H1 (cell line): ENCODE measurements around the gene SAMD14. TPM values are rescaled to one million over a fixed set of nuclear protein-coding genes. Genes with fewer than 3 reads are reported as not detected.

Experiments used
- CTCF ChIA-PET: fragments of 300-600 bp; sonication (Branson Sonifier 250); formaldehyde crosslinking; loops from one replicate; lab custom pipeline; 2021; ENCODE audit not compliant: partially characterized antibody; lab: Charles Lee
- POLR2A ChIA-PET: fragments of 300-600 bp; sonication (Branson Sonifier 250); formaldehyde crosslinking; loops from one replicate; lab custom pipeline; 2021; ENCODE audit warnings: inconsistent platforms; ENCODE audit not compliant: partially characterized antibody; lab: Charles Lee
- DNase-seq, 2 experiments: peaks; one replicate each; pipeline versions ENCODE4 v3.0.0 to v3.0.0-alpha.2; 2010 to 2022; ENCODE audit warnings: low spot score in 2 of 2, low read depth in 1 of 2, mixed read lengths in 1 of 2
- FAIRE-seq: peaks from 2 replicates; lab custom pipeline; 2011; peaks lifted over from hg19 to GRCh38; lab: Jason Lieb, UNC
- H2AFZ ChIP-seq: 2 replicates; pipeline ENCODE4 v1.8.1; 2012; ENCODE audit warnings: low read length, inconsistent platforms
- H2AK5ac ChIP-seq: 2 replicates; pipeline ENCODE4 v1.6.1; 2013; ENCODE audit warnings: low read depth, low read length
- H2BK120ac ChIP-seq: replicated peaks from 2 replicates; pipeline ENCODE3; 2013; ENCODE audit warnings: low read depth, low read length, inconsistent platforms
- H2BK12ac ChIP-seq: 2 replicates; pipeline ENCODE4 v1.6.1; 2013; ENCODE audit warnings: low read depth, low read length
- H2BK15ac ChIP-seq: 2 replicates; pipeline ENCODE4 v1.6.1; 2013; ENCODE audit warnings: low read length
- H2BK20ac ChIP-seq: 2 replicates; pipeline ENCODE4 v1.6.1; 2013; ENCODE audit warnings: low read length
- H2BK5ac ChIP-seq: 2 replicates; pipeline ENCODE4 v1.6.1; 2013; ENCODE audit warnings: low read depth, low read length
- H3K14ac ChIP-seq: 2 replicates; pipeline ENCODE4 v1.6.1; 2013; ENCODE audit warnings: inconsistent platforms; ENCODE audit not compliant: insufficient read length
- H3K18ac ChIP-seq: 2 replicates; pipeline ENCODE4 v1.6.1; 2013; ENCODE audit warnings: low read length; ENCODE audit errors: extremely low read depth
- H3K23ac ChIP-seq: 2 replicates; pipeline ENCODE4 v1.6.1; 2013; ENCODE audit warnings: inconsistent platforms; ENCODE audit not compliant: insufficient read length
- H3K23me2 ChIP-seq: 2 replicates; pipeline ENCODE4 v1.6.1; 2013; ENCODE audit warnings: low read depth, low read length
- H3K27ac ChIP-seq: 2 replicates; pipeline ENCODE4 v1.6.1; 2011; ENCODE audit warnings: low read depth, low read length, inconsistent platforms
- H3K27me3 ChIP-seq, 4 experiments: replicated peaks in 1 of 4; 1 replicate in 1 of 4; 2 replicates in 3 of 4; pipeline versions ENCODE4 v1.6.1 to v1.8.1; 2011 to 2013; ENCODE audit warnings: low read length in 3 of 4, mild to moderate bottlenecking in 3 of 4, inconsistent platforms in 2 of 4, mixed read lengths in 2 of 4, moderate library complexity in 1 of 4; ENCODE audit not compliant: control insufficient read depth in 3 of 4, insufficient read depth in 3 of 4; ENCODE audit errors: extremely low read depth in 1 of 4
- H3K36me3 ChIP-seq, 4 experiments: 2 replicates each; pipeline versions ENCODE4 v1.6.1 to v1.8.1; 2011 to 2013; ENCODE audit warnings: mild to moderate bottlenecking in 4 of 4, low read length in 3 of 4, moderate library complexity in 2 of 4, control low read depth in 1 of 4, inconsistent platforms in 1 of 4; ENCODE audit not compliant: insufficient read depth in 4 of 4, control insufficient read depth in 2 of 4
- H3K4ac ChIP-seq: replicated peaks from 2 replicates; pipeline ENCODE3; 2013; ENCODE audit warnings: low read length, low read depth, mixed read lengths, inconsistent platforms; ENCODE audit not compliant: insufficient read length
- H3K4me1 ChIP-seq, 4 experiments: replicated peaks in 1 of 4; 1 replicate in 1 of 4; 2 replicates in 3 of 4; pipeline versions ENCODE4 v1.6.1 to v1.8.1; 2011 to 2013; ENCODE audit warnings: low read length in 3 of 4, inconsistent platforms in 2 of 4, mixed read lengths in 1 of 4; ENCODE audit not compliant: insufficient read depth in 4 of 4, control insufficient read depth in 3 of 4
- H3K4me2 ChIP-seq, 2 experiments: 2 replicates each; pipeline versions ENCODE4 v1.6.1 to v1.8.1; 2011 to 2013; ENCODE audit warnings: low read depth in 2 of 2, low read length in 2 of 2, control low read depth in 1 of 2, inconsistent platforms in 1 of 2, mild to moderate bottlenecking in 1 of 2; ENCODE audit not compliant: insufficient read depth in 1 of 2
- H3K4me3 ChIP-seq, 4 experiments: fragments of 200-600, 300-600 bp in 1 of 4; sonication (generic), shearing (Covaris generic), sonication (Bioruptor Twin) in 1 of 4; 2 replicates each; pipeline versions ENCODE4 v1.5.1 to v1.8.1; 2011 to 2016; ENCODE audit warnings: low read length in 4 of 4, low read depth in 3 of 4, control low read depth in 2 of 4, inconsistent platforms in 2 of 4, mild to moderate bottlenecking in 2 of 4, mixed read lengths in 1 of 4, moderate library complexity in 1 of 4; ENCODE audit not compliant: insufficient read depth in 2 of 4; ENCODE audit errors: extremely low read depth in 1 of 4
- H3K56ac ChIP-seq: replicated peaks from 2 replicates; pipeline ENCODE3; 2013; ENCODE audit warnings: low read depth, mild to moderate bottlenecking, mixed read lengths, low read length, inconsistent platforms; ENCODE audit not compliant: insufficient read length
- H3K79me1 ChIP-seq: 2 replicates; pipeline ENCODE4 v1.6.1; 2013; ENCODE audit warnings: low read depth, low read length, control low read depth
- H3K79me2 ChIP-seq, 2 experiments: 2 replicates each; pipeline versions ENCODE4 v1.6.1 to v1.8.1; 2012 to 2013; ENCODE audit warnings: low read length in 2 of 2, mild to moderate bottlenecking in 2 of 2, inconsistent platforms in 1 of 2; ENCODE audit not compliant: insufficient read depth in 2 of 2, control insufficient read depth in 1 of 2
- H3K9ac ChIP-seq, 4 experiments: replicated peaks in 1 of 4; 1 replicate in 1 of 4; 2 replicates in 3 of 4; pipeline versions ENCODE4 v1.6.1 to v1.8.1; 2011 to 2013; ENCODE audit warnings: low read depth in 3 of 4, low read length in 3 of 4, control low read depth in 2 of 4, mild to moderate bottlenecking in 2 of 4, moderate library complexity in 2 of 4, inconsistent platforms in 1 of 4; ENCODE audit errors: extremely low read depth in 1 of 4
- H3K9me3 ChIP-seq, 2 experiments: 2 replicates each; pipeline versions ENCODE4 v1.6.1 to v1.8.1; 2012 to 2013; ENCODE audit warnings: mild to moderate bottlenecking in 2 of 2, moderate library complexity in 2 of 2, control low read depth in 1 of 2, inconsistent platforms in 1 of 2, low read depth in 1 of 2, low read length in 1 of 2, mixed read lengths in 1 of 2; ENCODE audit not compliant: insufficient read depth in 2 of 2
- H4K20me1 ChIP-seq, 2 experiments: replicated peaks in 1 of 2; 2 replicates each; pipeline versions ENCODE3 to v1.8.1; 2011 to 2013; ENCODE audit warnings: inconsistent platforms in 2 of 2, low read length in 2 of 2, mild to moderate bottlenecking in 1 of 2; ENCODE audit not compliant: insufficient read depth in 2 of 2, control insufficient read depth in 1 of 2
- H4K5ac ChIP-seq: 2 replicates; pipeline ENCODE4 v1.6.1; 2013; ENCODE audit warnings: low read length, low read depth, mixed read lengths, inconsistent platforms; ENCODE audit not compliant: insufficient read length
- H4K8ac ChIP-seq: 2 replicates; pipeline ENCODE4 v1.8.0; 2013; ENCODE audit warnings: mild to moderate bottlenecking, moderate library complexity, low read length, inconsistent platforms; ENCODE audit not compliant: insufficient read depth; ENCODE audit errors: extremely low read depth
- H4K91ac ChIP-seq: replicated peaks from 2 replicates; pipeline ENCODE3; 2013; ENCODE audit warnings: low read length, mixed read lengths, inconsistent platforms; ENCODE audit not compliant: insufficient read length
- BCL11A ChIP-seq, 2 experiments: IDR thresholded peaks; one replicate each; pipeline ENCODE4 v1.6.1; 2011; ENCODE audit warnings: low read depth in 2 of 2, low read length in 2 of 2, mild to moderate bottlenecking in 2 of 2
- CEBPB ChIP-seq: IDR thresholded peaks from 2 replicates; pipeline ENCODE4 v1.6.1; 2012; ENCODE audit warnings: low read depth, low read length
- HDAC6 ChIP-seq: IDR thresholded peaks from one replicate; pipeline ENCODE4 v1.7.1; 2012; ENCODE audit warnings: low read depth, mild to moderate bottlenecking, inconsistent platforms, low read length, moderate library complexity
- KDM1A ChIP-seq: fragments of 200-600, 300-600 bp; sonication (generic); IDR thresholded peaks from 2 replicates; pipeline ENCODE4 v1.7.1; 2016; ENCODE audit warnings: mild to moderate bottlenecking, low read length, borderline replicate concordance
- RXRA ChIP-seq: IDR thresholded peaks from 2 replicates; pipeline ENCODE4 v1.6.1; 2011; ENCODE audit warnings: low read depth, mild to moderate bottlenecking, low read length, moderate library complexity; ENCODE audit not compliant: insufficient read depth
- SIRT6 ChIP-seq: IDR thresholded peaks from one replicate; pipeline ENCODE4 v1.7.1; 2012; ENCODE audit warnings: low read length, inconsistent platforms
- SRF ChIP-seq: IDR thresholded peaks from 2 replicates; pipeline ENCODE4 v1.6.1; 2011; ENCODE audit warnings: mild to moderate bottlenecking, low read depth, low read length, moderate library complexity
- ZNF274 ChIP-seq: IDR thresholded peaks from 2 replicates; pipeline ENCODE4 v1.7.0; 2012; ENCODE audit warnings: low read length, borderline replicate concordance; ENCODE audit errors: extremely low read depth
- WGBS, 2 experiments: shearing (Covaris generic) in 1 of 2; methylation state at CpG; one replicate each; pipeline versions ENCODE4 v1.1.6 to v1.1.7; 2013 to 2015; ENCODE audit warnings: low lambda C conversion rate in 2 of 2, mixed read lengths in 2 of 2, inconsistent platforms in 1 of 2, low coverage in 1 of 2, missing lambda C conversion rate in 1 of 2; ENCODE audit not compliant: insufficient replicate concordance in 2 of 2, insufficient coverage in 1 of 2, insufficient read length in 1 of 2; ENCODE audit errors: extremely low coverage in 1 of 2, missing lambda C conversion rate in 1 of 2; 5-methylcytosine and 5-hydroxymethylcytosine counted together
- polyA plus RNA-seq, 7 experiments: library from polyadenylated mRNA; depleted of rRNA in 3 of 7; stranded (reverse) in 5 of 7; unstranded in 2 of 7; fragments of >200 nt in 5 of 7; fragments of 200-250 nt in 2 of 7; gene quantifications; 1 replicate in 5 of 7; 2 replicates in 1 of 7; 4 replicates in 1 of 7; pipeline versions ENCODE4 v1.2.1 to v1.2.3, GENCODE V29; 2011 to 2013; ENCODE audit warnings: missing spikeins in 2 of 7, mixed read lengths in 2 of 7
- total RNA-seq: library from RNA; stranded (reverse); fragmentation: NEBNext Ultra II Directional; extraction: Animal tissue kit (Norgen Biotek cat#: 25700); gene quantifications from 2 replicates; pipeline ENCODE4 v1.2.1, GENCODE V29; 2021
- TF ChIP-seq, protein P1 (sequence below): IDR thresholded peaks from 2 replicates; pipeline ENCODE4 v1.6.1; 2012; ENCODE audit warnings: inconsistent platforms

The SAMD14 gene
- total and polyA plus RNA-seq, 2 of the 8 experiments (the other 6 are each of a cell fraction or from before 2014, with no cell fraction given), result 5.7 to 5.8 TPM

DNA sequence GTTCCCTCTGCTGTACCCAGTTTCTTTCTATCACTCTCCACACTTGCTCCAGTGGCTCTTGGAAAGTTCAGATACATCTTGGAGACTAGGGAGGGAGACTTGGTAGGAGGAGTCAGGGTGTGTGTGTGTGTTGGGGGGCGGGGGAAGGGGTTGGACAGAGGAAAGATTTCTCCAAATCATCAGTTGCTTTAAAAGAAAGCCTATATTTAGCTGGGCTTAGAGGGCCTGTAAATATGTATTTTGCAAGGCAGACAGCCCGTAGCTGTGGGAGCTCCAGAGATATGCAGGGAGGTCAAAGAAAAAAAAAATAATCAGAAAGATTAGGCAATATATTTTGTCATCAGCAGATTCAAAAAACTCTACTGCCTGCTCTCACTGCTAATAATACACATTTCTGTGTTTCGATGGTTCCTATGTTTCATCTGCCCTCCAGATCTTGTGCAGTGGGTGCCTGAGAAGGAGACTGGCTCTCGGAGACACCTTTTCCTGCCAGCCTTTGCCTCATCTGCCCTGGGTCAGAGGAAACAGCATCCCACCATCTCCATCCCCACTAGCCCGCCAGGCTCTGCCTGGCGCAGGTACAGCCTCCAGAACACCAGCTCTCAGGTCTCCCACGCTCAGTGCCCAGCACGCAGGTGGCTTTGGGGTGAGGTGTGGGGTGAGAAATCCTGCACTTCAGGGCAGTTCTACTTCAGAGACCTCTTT is 25.3 kb upstream of the SAMD14 start:
- Histone ChIP-seq H2AFZ (no peak overlapping the region), H2BK20ac (no peak overlapping the region), H3K9ac (no peak overlapping the region), H3K23me2 (peaks cover 14% of the 10 kb centered on the region), H4K20me1 (no peaks in the 10 kb centered on the region), H3K36me3 (no peaks in the 10 kb centered on the region), H3K9me3 (no peaks in the 10 kb centered on the region), H3K79me2 (no peaks in the 10 kb centered on the region), H2BK5ac (no peak overlapping the region), H3K23ac (no peak overlapping the region), H4K91ac (no peak overlapping the region), H2BK15ac (no peak overlapping the region), H3K18ac (no peak overlapping the region), H3K27me3 (peaks cover 0 to 4% (median 2%) of the 10 kb centered on the region in 4 experiments; a peak in 4 of 7 replicates), H3K56ac (no peak overlapping the region), H3K14ac (no peak overlapping the region), H3K27ac (no peak overlapping the region), H3K4me1 (peaks cover 0 to 8% (median 5%) of the 10 kb centered on the region in 4 experiments; a peak in 5 of 7 replicates), H2BK12ac (no peak overlapping the region), H3K79me1 (no peaks in the 10 kb centered on the region), H2BK120ac (no peak overlapping the region), H4K8ac (no peak overlapping the region; the same call in 1 of the 2 replicates), H3K4ac (no peak overlapping the region), H4K5ac (no peak overlapping the region), H3K4me2 (no peak overlapping the region), H2AK5ac (no peak overlapping the region), H3K4me3 (no peak overlapping the region)
- DNase-seq, result no peak
- TF ChIP-seq CEBPB (no peak), KDM1A (no peak), HDAC6 (no peak), BCL11A (IDR thresholded peaks at IDR 0.05; ENCODE audit: low read depth in 2 of 2, low read length in 2 of 2) (no peak), RXRA (no peak), SRF (no peak), SIRT6 (no peak), ZNF274 (no peak)
- TF ChIP-seq, protein P1, sequence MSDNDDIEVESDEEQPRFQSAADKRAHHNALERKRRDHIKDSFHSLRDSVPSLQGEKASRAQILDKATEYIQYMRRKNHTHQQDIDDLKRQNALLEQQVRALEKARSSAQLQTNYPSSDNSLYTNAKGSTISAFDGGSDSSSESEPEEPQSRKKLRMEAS, result no peak
- 80% methylated on average over 8 of the region's 8 CpGs; no CpG with 5 or more reads in 1 of the 2 experiments for WGBS, 2 experiments
- CTCF ChIA-PET, result interaction anchor here (0.9 to 21.5 kb wide), 5 partner anchors 12 to 142 kb away, joined by 3 to 299 read pairs (median 57); partner anchors contain the start of genes SAMD14 and SGCA
- no peak for FAIRE-seq
- POLR2A ChIA-PET, result interaction anchor here (0.9 kb wide), 1 partner anchor 128 kb away, joined by 3 read pairs; no protein-coding TSS in a partner anchor
